ENCODE measurements around the gene PSMB2.

Gene PSMB2

DNA sequence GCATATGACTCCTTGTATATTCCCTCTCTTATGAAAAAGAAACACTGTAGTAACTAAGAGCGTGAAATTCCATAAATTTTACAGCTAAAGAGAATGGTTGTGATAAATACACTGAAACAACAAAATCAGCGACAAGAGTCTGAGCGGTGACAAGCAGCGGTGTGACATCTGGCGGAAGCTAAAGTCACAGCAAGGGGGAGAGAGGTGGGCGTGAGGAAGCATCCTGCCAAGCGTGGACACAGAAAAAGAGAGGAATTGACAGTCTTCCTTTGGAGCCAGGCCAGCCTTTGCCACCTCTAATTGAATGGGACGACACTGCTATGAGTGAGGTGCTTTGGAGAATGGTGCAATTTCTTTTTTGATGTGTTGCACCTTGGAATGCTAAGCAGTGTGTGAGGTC is 25.9 kb downstream of the PSMB2 start:
- TF ChIP-seq CTCF (IDR thresholded peaks at IDR 0.05; ENCODE audit: control insufficient read depth, insufficient read depth, low read depth, low read length, missing control alignments), result no peak
- no peak for DNase-seq (ENCODE audit: low read depth)
- H3K4me3 ChIP-seq (ENCODE audit: control insufficient read depth, low read depth, low read length), result no peak overlapping the region

- no peak for DNase-seq (ENCODE audit: low read depth)
- H3K4me3 ChIP-seq (ENCODE audit: control insufficient read depth, low read depth, low read length), result no peak overlapping the region
- TF ChIP-seq CTCF (IDR thresholded peaks at IDR 0.05; ENCODE audit: control insufficient read depth, insufficient read depth, low read depth, low read length, missing control alignments), result no peak
These were observed 29.7 kb downstream of the PSMB2 start for GRCh38 chr1:35611655-35612054.

DNA sequence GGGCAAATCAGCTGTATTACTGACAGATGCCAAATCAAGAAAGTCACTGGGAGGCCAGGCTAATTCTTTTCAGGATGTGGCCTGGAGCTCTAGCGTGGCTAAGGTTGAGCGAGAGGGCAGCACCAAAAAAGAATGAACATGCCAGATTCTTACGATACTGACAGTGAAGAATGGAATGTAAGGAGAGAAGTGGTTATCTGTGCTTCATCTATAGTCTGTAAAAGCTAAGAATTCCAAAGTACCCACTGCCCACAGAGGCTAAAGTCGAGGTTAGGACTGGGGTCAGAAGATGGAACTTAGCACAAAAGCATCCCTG is 35.5 kb downstream of the PSMB2 start:
- no peak overlapping the region for H3K4me3 ChIP-seq (ENCODE audit: control insufficient read depth, low read depth, low read length)
- TF ChIP-seq CTCF (IDR thresholded peaks at IDR 0.05; ENCODE audit: control insufficient read depth, insufficient read depth, low read depth, low read length, missing control alignments), result no peak
- no peak for DNase-seq (ENCODE audit: low read depth)

- no peak for TF ChIP-seq CTCF (IDR thresholded peaks at IDR 0.05; ENCODE audit: control insufficient read depth, insufficient read depth, low read depth, low read length, missing control alignments)
- no peak for DNase-seq (ENCODE audit: low read depth)
- H3K4me3 ChIP-seq (ENCODE audit: control insufficient read depth, low read depth, low read length), result no peak overlapping the region
These were observed 36.1 kb downstream of the PSMB2 start for GRCh38 chr1:35605071-35605866.

DNA sequence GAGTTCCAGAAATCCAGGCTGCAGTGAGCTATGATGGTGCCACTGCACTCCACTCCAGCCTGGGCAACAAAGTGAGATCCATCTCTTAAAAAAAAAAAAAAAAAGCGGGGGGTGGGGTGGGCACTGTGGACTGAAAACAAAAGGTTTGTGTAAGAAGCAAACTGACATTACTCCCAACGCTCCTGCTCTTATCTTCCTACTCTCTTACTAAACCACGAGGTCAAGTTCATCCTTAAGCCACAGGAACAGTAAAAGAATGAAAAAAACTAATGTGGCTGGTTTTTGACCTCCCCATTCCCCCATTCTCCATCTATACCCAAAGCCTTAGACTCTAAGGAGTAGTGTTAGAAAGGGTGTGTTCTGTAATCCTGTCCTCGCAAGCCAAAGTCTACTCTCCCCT is 37.4 kb downstream of the PSMB2 start:
- H3K4me3 ChIP-seq (ENCODE audit: control insufficient read depth, low read depth, low read length), result no peak overlapping the region
- TF ChIP-seq CTCF (IDR thresholded peaks at IDR 0.05; ENCODE audit: control insufficient read depth, insufficient read depth, low read depth, low read length, missing control alignments), result no peak
- DNase-seq (ENCODE audit: low read depth), result no peak

- H3K4me3 ChIP-seq (ENCODE audit: control insufficient read depth, low read depth, low read length), result no peak overlapping the region
- TF ChIP-seq CTCF (IDR thresholded peaks at IDR 0.05; ENCODE audit: control insufficient read depth, insufficient read depth, low read depth, low read length, missing control alignments), result no peak
- no peak for DNase-seq (ENCODE audit: low read depth)
These were observed 37.9 kb downstream of the PSMB2 start for GRCh38 chr1:35603468-35603867.

Data from AG09309 (cell line).